Measurements from ENCODE around the gene KCND2.
"Not testable (repeated sequence)": the region's sequence is repeated elsewhere in the genome, so short reads cannot be mapped to it uniquely, and the experiment has no call there.

The KCND2 gene

GRCh38 chr7:120539321-120539720 lies 266.3 kb downstream of the KCND2 start:
- Histone ChIP-seq H3K36me3 (ENCODE audit: control insufficient read depth, insufficient read depth, low read length, severe bottlenecking) (no peaks in the 10 kb centered on the region), H3K4me3 (ENCODE audit: low read length) (peak overlapping the region; percentile 62), H3K4me1 (ENCODE audit: control insufficient read depth, insufficient read depth, low read length) (peaks cover 8% of the 10 kb centered on the region), H3K9ac (ENCODE audit: low read length) (no peak overlapping the region), H3K27me3 (replicated peaks; ENCODE audit: control insufficient read depth, insufficient read depth, low read length) (no peaks in the 10 kb centered on the region), H3K9me3 (ENCODE audit: control insufficient read depth, low read length) (peaks cover 4% of the 10 kb centered on the region)
- no peak for DNase-seq (ENCODE audit: low read depth)

- no peaks in the 10 kb centered on the region for H3K9me3 ChIP-seq (ENCODE audit: control insufficient read depth, low read length)
Observed at GRCh38 chr7:120547605-120548004, 274.6 kb downstream of the KCND2 start.

GRCh38 chr7:120550494-120551048 lies 277.6 kb downstream of the KCND2 start:
- no peaks in the 10 kb centered on the region for H3K9me3 ChIP-seq (ENCODE audit: control insufficient read depth, low read length)
- H3K9ac ChIP-seq (ENCODE audit: low read length): no peak overlapping the region
- no peaks in the 10 kb centered on the region for H3K36me3 ChIP-seq (ENCODE audit: control insufficient read depth, insufficient read depth, low read length, severe bottlenecking)
- H3K4me1 ChIP-seq (ENCODE audit: control insufficient read depth, insufficient read depth, low read length): peaks cover 9% of the 10 kb centered on the region
- DNase-seq (ENCODE audit: low read depth): no peak
- H3K27me3 ChIP-seq (replicated peaks; ENCODE audit: control insufficient read depth, insufficient read depth, low read length): no peaks in the 10 kb centered on the region
- no peak overlapping the region for H3K4me3 ChIP-seq (ENCODE audit: low read length)

More at GRCh38 chr7:120547605-120548004, 274.6 kb downstream of the KCND2 start:
- H3K4me3 ChIP-seq (ENCODE audit: low read length): no peak overlapping the region
- peaks cover 9% of the 10 kb centered on the region for H3K4me1 ChIP-seq (ENCODE audit: control insufficient read depth, insufficient read depth, low read length)
- no peaks in the 10 kb centered on the region for H3K36me3 ChIP-seq (ENCODE audit: control insufficient read depth, insufficient read depth, low read length, severe bottlenecking)
- H3K9ac ChIP-seq (ENCODE audit: low read length): no peak overlapping the region
- no peaks in the 10 kb centered on the region for H3K27me3 ChIP-seq (replicated peaks; ENCODE audit: control insufficient read depth, insufficient read depth, low read length)
- no peak for DNase-seq (ENCODE audit: low read depth)

GRCh38 chr7:120553491-120553890 lies 280.5 kb downstream of the KCND2 start:
- Histone ChIP-seq H3K9ac (ENCODE audit: low read length) (no peak overlapping the region), H3K4me1 (ENCODE audit: control insufficient read depth, insufficient read depth, low read length) (peaks cover 9% of the 10 kb centered on the region), H3K27me3 (replicated peaks; ENCODE audit: control insufficient read depth, insufficient read depth, low read length) (no peaks in the 10 kb centered on the region), H3K9me3 (ENCODE audit: control insufficient read depth, low read length) (no peaks in the 10 kb centered on the region), H3K4me3 (ENCODE audit: low read length) (no peak overlapping the region), H3K36me3 (ENCODE audit: control insufficient read depth, insufficient read depth, low read length, severe bottlenecking) (no peaks in the 10 kb centered on the region)
- DNase-seq (ENCODE audit: low read depth): no peak

GRCh38 chr7:120554960-120555571 lies 282.1 kb downstream of the KCND2 start:
- Histone ChIP-seq H3K9ac (ENCODE audit: low read length) (no peak overlapping the region), H3K27me3 (replicated peaks; ENCODE audit: control insufficient read depth, insufficient read depth, low read length) (no peaks in the 10 kb centered on the region), H3K9me3 (ENCODE audit: control insufficient read depth, low read length) (no peaks in the 10 kb centered on the region), H3K36me3 (ENCODE audit: control insufficient read depth, insufficient read depth, low read length, severe bottlenecking) (no peaks in the 10 kb centered on the region), H3K4me3 (ENCODE audit: low read length) (no peak overlapping the region), H3K4me1 (ENCODE audit: control insufficient read depth, insufficient read depth, low read length) (peaks cover 14% of the 10 kb centered on the region)
- DNase-seq (ENCODE audit: low read depth): peak; percentile 62

GRCh38 chr7:120564145-120564544 lies 291.2 kb downstream of the KCND2 start:
- H3K9ac ChIP-seq (ENCODE audit: low read length): no peak overlapping the region
- H3K27me3 ChIP-seq (replicated peaks; ENCODE audit: control insufficient read depth, insufficient read depth, low read length): no peaks in the 10 kb centered on the region
- no peaks in the 10 kb centered on the region for H3K36me3 ChIP-seq (ENCODE audit: control insufficient read depth, insufficient read depth, low read length, severe bottlenecking)
- no peak overlapping the region for H3K4me3 ChIP-seq (ENCODE audit: low read length)
- H3K4me1 ChIP-seq (ENCODE audit: control insufficient read depth, insufficient read depth, low read length): peaks cover 22% of the 10 kb centered on the region
- no peak for DNase-seq (ENCODE audit: low read depth)
- H3K9me3 ChIP-seq (ENCODE audit: control insufficient read depth, low read length): no peaks in the 10 kb centered on the region

- no peak for DNase-seq (ENCODE audit: low read depth)
- H3K4me1 ChIP-seq (ENCODE audit: control insufficient read depth, insufficient read depth, low read length): peaks cover 16% of the 10 kb centered on the region
- H3K36me3 ChIP-seq (ENCODE audit: control insufficient read depth, insufficient read depth, low read length, severe bottlenecking): no peaks in the 10 kb centered on the region
- no peak overlapping the region for H3K4me3 ChIP-seq (ENCODE audit: low read length)
- no peaks in the 10 kb centered on the region for H3K9me3 ChIP-seq (ENCODE audit: control insufficient read depth, low read length)
- no peaks in the 10 kb centered on the region for H3K27me3 ChIP-seq (replicated peaks; ENCODE audit: control insufficient read depth, insufficient read depth, low read length)
- H3K9ac ChIP-seq (ENCODE audit: low read length): no peak overlapping the region
Observed at GRCh38 chr7:120567204-120567603, 294.2 kb downstream of the KCND2 start.

GRCh38 chr7:120578657-120579056 lies 305.7 kb downstream of the KCND2 start:
- H3K4me1 ChIP-seq (ENCODE audit: control insufficient read depth, insufficient read depth, low read length); DNase-seq (ENCODE audit: low read depth); H3K9me3 ChIP-seq (ENCODE audit: control insufficient read depth, low read length); H3K36me3 ChIP-seq (ENCODE audit: control insufficient read depth, insufficient read depth, low read length, severe bottlenecking); H3K4me3 ChIP-seq (ENCODE audit: low read length); H3K9ac ChIP-seq (ENCODE audit: low read length); H3K27me3 ChIP-seq (replicated peaks; ENCODE audit: control insufficient read depth, insufficient read depth, low read length): not testable (repeated sequence)

- Histone ChIP-seq H3K9ac (ENCODE audit: low read length) (no peak overlapping the region), H3K36me3 (ENCODE audit: control insufficient read depth, insufficient read depth, low read length, severe bottlenecking) (no peaks in the 10 kb centered on the region), H3K27me3 (replicated peaks; ENCODE audit: control insufficient read depth, insufficient read depth, low read length) (no peaks in the 10 kb centered on the region), H3K4me3 (ENCODE audit: low read length) (no peak overlapping the region), H3K4me1 (ENCODE audit: control insufficient read depth, insufficient read depth, low read length) (peaks cover 16% of the 10 kb centered on the region), H3K9me3 (ENCODE audit: control insufficient read depth, low read length) (no peaks in the 10 kb centered on the region)
- no peak for DNase-seq (ENCODE audit: low read depth)
Observed at GRCh38 chr7:120582916-120583315, 309.9 kb downstream of the KCND2 start.

- no peak for DNase-seq (ENCODE audit: low read depth)
- Histone ChIP-seq H3K36me3 (ENCODE audit: control insufficient read depth, insufficient read depth, low read length, severe bottlenecking) (no peaks in the 10 kb centered on the region), H3K4me3 (ENCODE audit: low read length) (no peak overlapping the region), H3K9ac (ENCODE audit: low read length) (no peak overlapping the region), H3K9me3 (ENCODE audit: control insufficient read depth, low read length) (no peaks in the 10 kb centered on the region), H3K4me1 (ENCODE audit: control insufficient read depth, insufficient read depth, low read length) (peaks cover 16% of the 10 kb centered on the region), H3K27me3 (replicated peaks; ENCODE audit: control insufficient read depth, insufficient read depth, low read length) (no peaks in the 10 kb centered on the region)
Observed at GRCh38 chr7:120583899-120584586, 311.1 kb downstream of the KCND2 start.

- Histone ChIP-seq H3K9ac (ENCODE audit: low read length) (no peak overlapping the region), H3K36me3 (ENCODE audit: control insufficient read depth, insufficient read depth, low read length, severe bottlenecking) (no peaks in the 10 kb centered on the region), H3K4me1 (ENCODE audit: control insufficient read depth, insufficient read depth, low read length) (peaks cover 16% of the 10 kb centered on the region), H3K9me3 (ENCODE audit: control insufficient read depth, low read length) (no peaks in the 10 kb centered on the region), H3K27me3 (replicated peaks; ENCODE audit: control insufficient read depth, insufficient read depth, low read length) (no peaks in the 10 kb centered on the region), H3K4me3 (ENCODE audit: low read length) (no peak overlapping the region)
- no peak for DNase-seq (ENCODE audit: low read depth)
Observed at GRCh38 chr7:120586571-120586970, 313.6 kb downstream of the KCND2 start.

All from adipocyte (in vitro differentiated cells).